NCI-H526 treated with DMSO at 0.1 percent for 48 hours (cell line): ENCODE measurements around the gene BBIP1.
"Not testable (repeated sequence)": the region's sequence is repeated elsewhere in the genome, so short reads cannot be mapped to it uniquely, and the experiment has no call there.

Experiments
- DNase-seq: peaks from one replicate; lab custom pipeline; 2025; lab: John Stamatoyannopoulos, UW

Gene BBIP1

GRCh38 chr10:110881905-110882304 lies 37.1 kb downstream of the BBIP1 start:
- DNase-seq = no peak

- DNase-seq = no peak
These were observed 37.7 kb downstream of the BBIP1 start for GRCh38 chr10:110881247-110881646.

GRCh38 chr10:110880012-110880411 lies 39.0 kb downstream of the BBIP1 start:
- DNase-seq = no peak

GRCh38 chr10:110876788-110877187 lies 42.2 kb downstream of the BBIP1 start:
- no peak for DNase-seq

- no peak for DNase-seq
These were observed 43.0 kb downstream of the BBIP1 start for GRCh38 chr10:110876000-110876399.

GRCh38 chr10:110873951-110874350 lies 45.0 kb downstream of the BBIP1 start:
- no peak for DNase-seq

- DNase-seq = peak; percentile 28
These were observed 45.7 kb downstream of the BBIP1 start for GRCh38 chr10:110872984-110873923.

GRCh38 chr10:110872145-110872983 lies 46.6 kb downstream of the BBIP1 start:
- DNase-seq = peak; percentile 41

GRCh38 chr10:110871298-110872084 lies 47.5 kb downstream of the BBIP1 start, which contains the start of gene PDCD4:
Gene PDCD4, plus strand, starts transcription at chr10:110871928. Its CDS starts 4,100 bp downstream, at chr10:110876028.
- peak; percentile 88 for DNase-seq

- no peak for DNase-seq
These were observed 48.1 kb downstream of the BBIP1 start for GRCh38 chr10:110870823-110871297.

- DNase-seq = no peak
These were observed 50.0 kb downstream of the BBIP1 start for GRCh38 chr10:110868981-110869380.

GRCh38 chr10:110867807-110868465 lies 51.0 kb downstream of the BBIP1 start:
- no peak for DNase-seq

GRCh38 chr10:110867011-110867806 lies 51.8 kb downstream of the BBIP1 start:
- not testable (repeated sequence) for DNase-seq

- no peak for DNase-seq
These were observed 53.0 kb downstream of the BBIP1 start for GRCh38 chr10:110865809-110866482.

GRCh38 chr10:110865186-110865808 lies 53.7 kb downstream of the BBIP1 start:
- no peak for DNase-seq

- DNase-seq = no peak
These were observed 54.3 kb downstream of the BBIP1 start for GRCh38 chr10:110864662-110865140.

- DNase-seq = no peak
These were observed 55.0 kb downstream of the BBIP1 start for GRCh38 chr10:110863956-110864355.

GRCh38 chr10:110863361-110863760 lies 55.6 kb downstream of the BBIP1 start:
- no peak for DNase-seq

- DNase-seq = no peak
These were observed 56.0 kb downstream of the BBIP1 start for GRCh38 chr10:110862961-110863360.
